GM19351 (cell line): Measurements from ENCODE around the gene JAML.

ENCODE experiments used
- ATAC-seq: cut with Tn5 transposase; IDR thresholded peaks from one replicate; pipeline ENCODE4 v1.9.1; 2021; ENCODE audit warnings: mild to moderate bottlenecking, moderate library complexity; ENCODE audit not compliant: unreplicated experiment

Gene JAML, protein sequence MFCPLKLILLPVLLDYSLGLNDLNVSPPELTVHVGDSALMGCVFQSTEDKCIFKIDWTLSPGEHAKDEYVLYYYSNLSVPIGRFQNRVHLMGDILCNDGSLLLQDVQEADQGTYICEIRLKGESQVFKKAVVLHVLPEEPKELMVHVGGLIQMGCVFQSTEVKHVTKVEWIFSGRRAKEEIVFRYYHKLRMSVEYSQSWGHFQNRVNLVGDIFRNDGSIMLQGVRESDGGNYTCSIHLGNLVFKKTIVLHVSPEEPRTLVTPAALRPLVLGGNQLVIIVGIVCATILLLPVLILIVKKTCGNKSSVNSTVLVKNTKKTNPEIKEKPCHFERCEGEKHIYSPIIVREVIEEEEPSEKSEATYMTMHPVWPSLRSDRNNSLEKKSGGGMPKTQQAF

DNA sequence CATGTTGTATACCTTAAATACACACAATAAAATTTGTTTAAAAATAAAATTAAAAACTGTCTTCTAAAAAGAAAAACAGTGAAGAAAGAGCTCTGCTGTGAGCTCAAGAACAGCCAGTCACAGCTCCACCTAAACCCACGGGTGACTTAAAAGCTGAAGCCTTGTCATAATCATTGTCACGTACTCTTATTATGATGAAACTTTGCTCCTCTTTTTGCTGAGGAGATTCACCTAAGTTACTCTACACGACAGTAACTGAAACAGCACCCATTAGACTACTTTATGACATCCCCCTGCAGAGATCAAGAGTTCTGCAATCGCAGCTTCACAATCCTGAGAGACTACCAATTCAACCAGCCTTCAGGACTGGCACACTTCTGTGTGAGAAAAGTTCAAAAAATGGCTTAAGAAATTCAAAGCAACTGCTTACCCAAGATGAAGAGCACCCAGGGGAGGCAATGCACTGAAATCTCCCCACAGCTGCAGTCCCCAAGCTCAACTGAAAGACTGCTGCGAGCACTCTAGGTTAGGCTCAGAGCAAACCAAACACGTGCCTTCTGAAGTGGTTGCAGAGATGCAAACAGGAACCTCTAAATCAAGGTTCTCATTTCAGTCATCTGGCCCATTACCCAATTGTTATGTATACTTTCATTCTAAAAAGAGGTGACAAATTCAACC is at the start of gene JAML:
Gene JAML, minus strand, starts transcription at position 501 of the 678 bp plus-strand sequence. CDS start 10,145 bp downstream, outside the sequence.
- peak; percentile 59 for ATAC-seq

DNA sequence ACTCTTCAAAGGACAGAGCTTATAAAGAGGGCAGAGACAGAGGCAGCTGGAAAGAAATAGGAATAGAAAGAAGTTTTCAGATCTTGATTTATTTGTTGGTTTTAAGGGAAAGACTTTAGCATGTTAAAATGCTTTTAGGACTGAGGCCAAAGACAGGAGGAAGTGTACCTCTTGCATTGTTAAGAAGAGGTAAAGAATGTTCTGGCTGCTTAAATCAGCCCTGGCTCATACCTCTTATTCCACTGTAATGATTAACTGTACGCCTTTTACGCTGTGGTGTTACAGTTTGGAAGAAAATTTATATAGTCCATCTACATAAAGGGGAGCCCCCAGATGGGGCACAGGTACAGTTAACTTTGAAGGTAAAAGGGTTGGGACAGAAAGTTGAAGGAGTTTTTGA is 49.4 kb upstream of the JAML start:
- ATAC-seq, result no peak

DNA sequence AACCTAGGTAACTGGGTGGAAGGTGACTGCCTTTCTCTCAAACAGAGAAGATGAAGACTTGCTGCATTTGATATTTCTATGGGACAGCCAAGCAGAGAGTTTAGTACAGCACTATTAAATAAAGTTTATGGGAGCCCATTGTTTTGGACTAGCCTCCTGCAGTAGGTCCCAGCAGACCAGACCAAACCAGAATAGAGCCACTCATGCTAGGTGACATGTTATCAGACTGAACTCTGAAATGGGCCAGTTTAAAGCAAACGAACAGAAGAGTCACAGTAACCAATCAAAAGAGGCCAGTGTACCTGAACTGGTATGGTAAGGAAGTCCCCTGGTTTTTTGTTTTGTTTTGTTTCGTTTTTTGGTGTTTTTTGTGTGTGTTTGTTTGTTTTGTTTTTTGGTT is 47.2 kb upstream of the JAML start:
- ATAC-seq, result no peak

DNA sequence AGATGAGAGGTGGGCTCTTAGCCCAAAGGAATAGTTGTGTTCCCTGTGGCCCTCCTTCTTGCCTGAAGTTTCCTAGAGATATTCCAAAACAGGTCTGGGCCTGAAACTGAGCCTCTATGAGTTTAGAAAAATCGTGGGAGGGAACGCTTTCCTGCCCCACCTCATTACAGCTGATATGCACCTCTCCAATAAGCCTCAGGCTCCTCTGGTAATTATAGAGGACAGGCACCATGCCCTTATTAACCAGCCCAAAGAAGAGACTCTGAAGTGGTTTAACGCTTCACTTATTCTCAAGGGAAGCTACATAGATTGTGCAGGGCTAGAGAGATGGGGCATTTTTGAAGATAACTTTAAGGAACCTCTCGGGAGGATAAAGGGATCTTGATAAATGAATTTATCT is 42.7 kb upstream of the JAML start:
- ATAC-seq, result no peak

DNA sequence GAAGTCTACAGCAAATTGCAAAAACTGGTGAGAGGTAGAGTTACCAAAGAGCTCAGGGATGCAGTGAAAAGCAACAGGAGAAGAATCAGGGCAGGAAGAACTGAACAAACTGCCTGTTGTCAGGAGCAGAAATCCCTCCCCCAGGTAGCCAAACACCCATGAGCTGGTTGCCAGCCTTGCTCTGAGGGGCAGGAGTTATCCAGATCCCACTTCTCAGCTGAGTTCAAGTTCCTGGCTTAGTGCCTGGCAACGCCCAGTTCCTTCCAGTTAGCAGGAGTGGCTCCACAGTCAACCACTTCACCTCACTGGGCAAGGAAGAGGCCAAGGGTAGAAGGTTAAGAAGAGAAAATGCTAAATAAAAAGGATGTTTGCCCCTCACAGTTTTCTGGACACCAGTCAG is 41.1 kb upstream of the JAML start:
- ATAC-seq, result no peak

DNA sequence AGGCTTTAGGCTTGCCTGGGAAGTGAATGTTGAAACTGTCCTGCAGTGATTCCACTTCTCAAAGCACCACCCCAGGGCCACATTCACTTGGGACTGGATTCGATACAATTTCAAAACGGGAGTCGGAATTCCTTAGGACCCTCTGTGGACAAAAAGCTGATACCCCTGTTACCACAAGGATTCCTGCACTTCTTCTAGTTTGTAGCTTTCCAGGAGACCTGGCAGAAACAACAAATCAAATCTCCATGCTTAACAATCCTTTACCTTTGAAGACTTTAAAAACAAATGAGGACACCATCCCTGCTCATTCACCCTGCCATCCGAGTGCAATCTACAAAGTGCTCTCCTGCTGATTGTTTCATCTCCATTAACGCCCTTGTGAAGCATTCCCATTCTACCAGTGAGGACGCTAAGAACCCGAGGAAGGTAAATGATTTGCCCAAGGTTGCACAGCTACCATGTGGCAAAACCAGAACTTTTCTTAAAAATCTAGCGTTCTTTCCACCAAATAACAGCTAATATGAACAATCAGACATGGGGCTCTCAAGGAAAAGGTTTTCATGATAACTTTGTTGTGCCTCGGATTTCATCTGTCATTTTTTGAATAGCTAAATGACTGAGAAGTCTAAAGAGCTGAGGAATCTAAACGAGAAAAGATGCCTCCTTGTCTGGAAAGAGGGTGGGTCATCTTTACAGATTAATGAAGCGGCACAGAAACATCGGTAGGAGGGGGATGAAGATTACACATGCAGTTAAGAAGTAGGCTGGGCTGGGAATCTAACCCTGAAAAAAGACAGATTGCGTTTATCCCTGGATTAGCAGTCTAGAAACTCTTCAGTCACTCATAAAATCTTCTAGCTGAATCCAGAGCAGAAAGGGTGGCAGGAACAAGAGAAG is 40.0 kb upstream of the JAML start:
- no peak for ATAC-seq

DNA sequence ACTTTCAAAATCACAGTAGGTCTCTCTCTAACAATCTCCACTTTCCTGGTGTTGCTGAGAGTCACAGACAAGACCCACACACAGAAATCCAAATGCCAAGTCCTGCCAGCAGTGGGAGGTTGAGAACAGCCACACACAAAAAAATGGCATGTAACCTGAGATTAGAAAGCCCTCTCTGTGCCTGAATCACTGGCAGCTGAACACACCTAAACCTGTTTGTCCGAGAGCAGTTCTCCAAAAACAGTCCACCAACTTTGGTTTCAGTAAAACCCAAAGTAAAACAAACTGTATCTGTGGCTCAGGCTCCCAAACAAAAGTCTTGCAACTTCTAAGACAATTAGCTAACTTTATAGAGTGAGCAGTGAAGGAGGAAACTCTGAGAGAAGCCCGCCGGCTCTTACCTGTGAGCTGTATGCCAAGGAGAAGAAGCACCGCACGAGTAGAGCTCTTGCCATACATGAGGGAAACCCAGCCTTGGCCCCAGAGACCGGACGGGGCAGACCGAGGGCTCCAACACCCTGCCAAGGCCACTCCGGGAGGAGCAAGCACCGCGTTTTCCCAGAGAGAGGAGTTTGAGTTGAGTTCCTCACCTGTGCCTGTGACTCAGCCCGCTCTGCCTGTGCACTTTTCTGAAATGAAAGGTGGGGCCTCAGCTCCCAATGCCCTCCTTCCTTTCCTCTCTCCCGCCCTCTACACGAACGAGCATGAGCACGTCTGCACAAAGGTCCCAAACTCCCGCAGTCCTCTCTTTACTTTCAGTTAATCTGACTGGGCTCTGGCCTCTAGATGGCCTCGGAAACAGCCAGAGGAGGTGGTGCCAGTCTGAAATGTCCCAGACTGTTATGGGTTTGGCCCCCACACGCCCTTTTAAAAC is 39.1 kb upstream of the JAML start, which contains the start of gene MPZL2:
Gene MPZL2, minus strand, starts transcription at position 603 of the 874 bp plus-strand sequence. Its CDS starts 144 bp downstream, at position 459.
- ATAC-seq, result no peak

DNA sequence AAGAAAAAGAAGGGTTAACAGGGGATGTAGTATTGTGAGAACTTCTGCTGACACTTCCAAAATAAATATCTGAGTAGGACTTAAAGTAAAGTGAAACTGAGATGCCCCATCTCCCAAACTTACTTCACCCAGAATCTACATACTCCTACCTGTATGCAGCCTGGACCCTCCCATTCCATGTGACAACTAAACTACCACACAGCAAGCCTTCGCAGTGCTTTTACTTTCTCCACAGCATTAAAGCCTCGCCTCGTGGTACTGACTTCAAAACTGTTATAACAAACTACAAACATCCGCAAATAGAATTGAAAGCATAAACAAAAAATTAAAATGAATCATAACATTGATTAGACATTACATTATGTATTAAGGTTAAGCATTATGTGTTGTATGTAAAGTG is 38.3 kb upstream of the JAML start:
- no peak for ATAC-seq

DNA sequence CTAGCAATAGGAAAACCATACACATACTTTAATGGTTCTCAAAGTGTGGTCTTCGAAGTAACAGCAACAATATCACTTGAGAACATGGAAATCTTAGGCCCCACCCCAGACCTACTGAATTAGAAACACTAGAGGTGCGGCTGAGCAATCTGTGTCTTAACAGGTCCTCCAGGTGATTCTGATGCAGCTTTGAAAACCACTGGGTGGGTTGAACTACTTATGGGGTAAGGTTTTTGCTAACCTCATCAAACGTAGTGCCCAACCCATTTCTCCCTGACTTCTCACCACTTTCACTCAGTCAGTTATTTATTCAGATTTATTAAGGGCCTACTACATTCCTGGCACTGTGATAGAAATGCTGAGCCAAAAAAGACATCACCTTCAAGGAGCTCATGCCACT is 35.5 kb upstream of the JAML start:
- ATAC-seq, result no peak

DNA sequence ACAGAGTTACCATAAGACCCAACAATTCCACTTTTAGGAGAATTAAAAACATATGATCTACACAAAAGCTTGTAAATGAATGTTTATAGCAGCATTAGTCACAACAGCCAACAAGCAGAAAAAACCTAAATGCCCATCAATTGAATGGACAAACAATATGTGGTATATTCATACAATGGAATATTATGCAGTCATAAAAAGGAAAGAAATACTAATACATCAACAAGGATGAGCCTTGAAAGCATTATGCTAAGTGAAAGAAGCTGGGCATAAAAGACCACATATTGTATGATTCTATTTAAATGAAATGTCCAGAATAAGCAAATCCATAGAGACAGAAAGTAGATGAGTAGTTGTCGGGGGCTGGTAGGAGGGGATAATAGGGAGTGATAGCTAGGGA is 34.3 kb upstream of the JAML start:
- ATAC-seq, result no peak

DNA sequence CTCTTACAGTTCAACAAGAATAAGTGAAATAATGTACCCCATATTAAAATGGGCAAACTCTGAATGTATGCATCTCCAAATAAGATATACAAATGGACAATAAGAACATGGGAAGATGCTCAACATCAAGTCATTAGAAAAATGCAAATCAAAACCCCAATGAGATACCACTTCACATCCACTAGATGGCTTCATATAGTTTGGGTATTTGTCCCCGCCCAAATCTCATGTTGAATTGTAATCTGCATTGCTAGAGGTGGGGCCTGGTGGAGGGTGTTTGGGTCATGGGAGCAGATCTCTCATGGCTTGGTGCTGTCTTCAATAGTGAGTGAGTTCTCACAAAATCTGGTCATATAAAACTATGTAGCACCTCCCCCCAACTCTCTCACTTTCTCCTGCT is 33.6 kb upstream of the JAML start:
- ATAC-seq, result no peak

DNA sequence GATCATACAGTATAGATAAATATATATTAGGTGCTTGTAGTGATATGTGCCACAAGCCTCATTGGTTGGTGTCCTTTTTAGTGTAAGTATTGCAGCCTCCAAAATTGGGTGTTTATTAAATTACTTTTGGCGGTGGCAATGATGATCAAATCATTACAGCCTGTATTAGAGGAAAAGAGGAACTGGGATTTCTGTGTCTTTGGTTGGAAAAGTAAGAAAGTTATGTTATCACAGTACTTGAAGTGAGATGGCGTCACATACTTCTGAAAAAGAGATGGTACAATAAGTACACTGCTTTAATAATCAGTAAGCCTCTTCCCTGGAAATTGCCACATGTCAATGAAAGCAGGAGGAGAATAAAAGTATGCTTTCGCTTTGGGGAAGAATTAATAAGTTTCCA is 27.9 kb upstream of the JAML start:
- no peak for ATAC-seq

DNA sequence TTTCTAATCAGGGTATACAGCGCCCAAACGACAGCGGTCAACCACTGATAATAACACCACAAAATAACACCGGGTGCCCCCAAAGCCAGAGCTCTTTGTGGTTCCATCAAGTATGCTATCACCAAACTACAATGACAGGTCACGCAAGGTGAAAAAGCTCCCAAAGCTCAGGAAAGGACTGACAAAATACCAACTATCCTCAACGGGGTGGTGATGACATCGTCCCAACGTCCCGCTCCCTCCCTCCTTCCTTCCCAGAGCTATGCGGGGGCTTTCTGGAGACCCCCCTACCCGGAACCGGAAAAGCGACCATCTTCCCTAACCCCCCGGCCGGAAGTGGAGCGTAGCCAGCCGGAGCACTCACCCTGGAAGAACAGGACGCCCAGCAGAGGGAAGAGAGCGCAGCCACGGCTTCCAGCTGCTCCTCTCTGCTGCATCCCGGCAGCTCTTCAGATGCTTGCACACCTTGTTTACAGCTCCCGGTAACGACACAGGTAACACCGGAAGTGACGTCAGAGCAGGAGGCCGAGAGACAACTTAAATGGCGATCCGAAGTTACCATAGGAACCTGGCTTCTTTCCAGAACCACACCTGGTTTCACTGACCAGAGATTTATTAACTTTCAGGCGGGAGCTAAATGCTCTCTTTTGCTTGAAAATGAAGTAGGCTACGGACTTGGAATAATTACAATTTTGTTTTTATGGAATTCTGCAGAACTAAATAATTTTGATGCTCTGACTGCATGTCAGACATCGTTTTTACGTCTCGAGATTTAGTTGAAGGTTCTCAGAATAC is 27.2 kb upstream of the JAML start, which contains the start of gene MPZL3:
Gene MPZL3, minus strand, starts transcription at position 508 of the 795 bp plus-strand sequence. Its CDS starts 71 bp downstream, at position 437.
- peak; percentile 73 for ATAC-seq

DNA sequence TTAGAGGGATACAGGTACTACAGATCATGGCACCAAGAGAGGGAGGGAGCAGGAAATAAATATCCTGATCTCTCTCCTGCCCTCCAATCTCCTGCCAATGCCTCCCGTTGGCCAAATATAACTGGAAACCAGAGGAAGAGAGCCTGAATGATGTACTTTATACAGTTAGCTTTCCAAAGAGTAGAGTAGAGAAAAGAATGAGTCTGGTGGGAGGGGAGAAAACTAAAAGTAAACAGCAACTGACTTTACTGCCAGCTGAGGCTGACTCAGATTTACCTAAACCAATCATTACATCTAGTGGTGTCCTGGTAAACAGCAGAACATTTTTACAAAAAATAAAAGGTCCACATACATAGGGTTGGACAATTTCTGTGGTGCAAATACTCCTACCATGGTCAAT is 22.2 kb upstream of the JAML start:
- no peak for ATAC-seq

DNA sequence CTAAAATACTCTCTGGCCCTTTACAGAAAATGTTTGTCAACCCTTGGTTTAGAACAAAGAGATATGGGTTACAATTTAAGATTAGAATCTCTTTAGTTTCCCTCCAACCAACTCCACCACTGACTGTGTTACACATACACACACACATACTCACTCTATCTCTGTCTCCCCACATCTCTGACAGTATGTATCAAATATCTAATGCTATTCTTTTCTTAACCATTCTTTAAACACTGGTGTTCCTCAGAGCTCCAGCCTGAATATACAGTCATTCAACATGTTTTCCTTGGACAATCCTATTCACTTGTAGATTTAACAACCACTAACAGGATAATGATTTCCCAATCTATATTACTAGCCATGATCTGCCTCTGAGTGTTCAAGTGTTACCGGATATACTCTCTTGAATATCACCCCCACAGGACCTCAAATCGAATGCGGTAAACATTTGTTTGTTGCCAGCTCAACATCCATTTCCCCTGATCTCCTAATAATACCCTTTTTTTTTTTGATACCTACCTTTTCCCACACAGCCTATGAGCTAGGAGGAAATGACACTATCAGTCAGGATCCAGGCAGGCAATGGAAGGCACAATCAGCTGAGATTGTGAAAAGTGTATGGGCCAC is 21.2 kb upstream of the JAML start:
- no peak for ATAC-seq

DNA sequence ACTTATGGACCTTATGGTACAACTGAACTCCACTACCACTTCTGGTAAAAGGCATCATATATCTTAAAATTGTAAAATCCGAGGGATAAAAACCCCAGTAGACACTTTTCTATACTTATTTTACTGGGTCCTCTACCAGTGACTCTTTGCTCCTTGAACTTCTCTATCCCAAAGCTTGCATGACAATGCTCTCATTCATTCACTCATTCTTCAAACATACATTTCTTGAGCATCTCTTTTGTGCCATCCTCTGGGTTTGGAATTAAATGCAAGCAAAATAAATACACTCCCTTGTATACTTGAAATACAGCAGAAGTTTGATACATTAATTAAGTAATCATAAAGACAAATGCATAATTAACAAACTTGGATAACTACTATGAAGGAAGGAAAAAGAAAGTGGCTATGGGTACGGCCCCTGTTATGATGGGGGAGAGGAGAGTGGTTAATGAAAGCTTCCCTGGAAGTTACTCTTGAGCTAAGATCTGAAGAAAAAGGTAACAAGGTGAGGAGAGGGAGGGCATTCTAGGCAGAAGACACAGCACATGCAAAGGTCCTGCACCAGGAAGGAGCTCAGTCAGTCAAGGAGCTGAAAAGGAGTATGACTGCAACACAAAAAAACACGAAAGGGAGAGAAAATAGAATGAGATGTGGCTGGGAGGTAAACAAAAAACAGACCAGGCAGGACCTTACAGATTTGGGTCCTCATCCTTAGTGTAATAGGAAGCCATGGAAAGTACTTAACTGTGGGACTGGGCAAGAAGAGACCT is 19.4 kb upstream of the JAML start:
- ATAC-seq, result no peak

DNA sequence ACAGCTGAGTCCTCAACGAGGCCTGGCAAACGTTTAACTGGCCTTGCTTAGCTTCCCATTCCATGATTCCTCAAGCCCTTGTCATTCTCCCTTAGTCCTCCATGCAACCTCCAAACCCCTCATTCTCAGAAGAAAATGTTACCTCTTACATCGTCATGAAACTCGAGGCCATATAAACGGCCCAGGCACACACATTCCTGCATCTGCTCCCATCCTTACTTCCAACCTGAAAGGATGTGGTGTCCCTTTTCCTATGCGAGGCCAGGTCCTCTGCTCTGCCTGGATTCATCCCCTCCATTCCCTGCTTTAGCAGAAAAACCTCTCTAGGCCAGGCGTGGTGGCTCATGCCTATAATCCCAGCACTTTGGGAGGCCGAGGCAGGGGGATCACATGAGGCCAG is 18.4 kb upstream of the JAML start:
- ATAC-seq, result no peak

DNA sequence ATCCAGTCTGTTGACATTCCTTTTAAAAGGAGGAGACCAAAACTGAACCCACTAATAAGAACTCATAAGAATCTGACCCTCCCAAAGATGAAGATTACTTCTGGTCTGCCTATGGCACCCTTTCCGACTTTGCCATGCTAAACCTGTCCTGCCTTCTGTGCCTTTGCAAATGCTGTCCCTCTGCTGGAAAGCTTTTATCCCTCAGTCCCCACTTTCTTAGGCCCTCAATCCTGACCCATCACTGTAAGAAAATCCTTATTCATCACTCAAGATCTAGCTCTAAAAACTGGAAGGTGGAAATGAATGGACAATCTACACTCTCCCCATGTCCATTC is 16.9 kb upstream of the JAML start:
- no peak for ATAC-seq
